NCI-H524 treated with DMSO at 0.1 percent for 48 hours (cell line): ENCODE measurements around the gene FRAS1.

Experiments used
- DNase-seq: peaks from one replicate; lab custom pipeline; 2025; lab: John Stamatoyannopoulos, UW

Gene FRAS1

GRCh38 chr4:78585633-78586032, 528.5 kb downstream of the FRAS1 start:
- DNase-seq, result no peak

GRCh38 chr4:78588894-78589545, 531.9 kb downstream of the FRAS1 start:
- DNase-seq, result no peak

GRCh38 chr4:78591404-78591803, 534.3 kb downstream of the FRAS1 start:
- no peak for DNase-seq

GRCh38 chr4:78592088-78592783, 535.1 kb downstream of the FRAS1 start:
- DNase-seq, result no peak
